Activated CD4-positive, alpha-beta T cell treated with anti-CD3 and anti-CD28 coated beads for 4 hours (primary cell): ENCODE data around the gene MAN1A1.

Experiments
- DNase-seq, 2 donors: peaks; one replicate each; pipeline ENCODE4 v3.0.0-alpha.2; 2020

The MAN1A1 gene

DNA sequence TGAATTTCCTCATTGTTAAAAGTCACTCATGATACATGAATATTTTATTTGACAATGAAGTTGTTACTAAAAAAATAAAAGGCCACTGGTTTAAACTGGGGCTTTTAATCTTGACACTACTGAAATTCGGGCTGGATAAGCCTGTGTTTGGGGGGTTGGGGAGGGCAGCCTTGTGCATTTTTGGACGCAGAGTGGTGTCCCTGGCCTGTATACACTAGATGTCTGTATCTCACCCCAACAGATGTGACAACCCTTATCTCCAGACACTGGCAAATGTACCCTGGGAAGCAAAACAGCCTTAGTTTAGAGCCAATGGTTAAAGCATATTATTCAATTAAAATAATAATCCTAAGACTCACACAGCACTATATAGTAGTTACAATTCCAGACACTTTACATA, 24.8 kb downstream of the MAN1A1 start:
- no peak for DNase-seq

DNA sequence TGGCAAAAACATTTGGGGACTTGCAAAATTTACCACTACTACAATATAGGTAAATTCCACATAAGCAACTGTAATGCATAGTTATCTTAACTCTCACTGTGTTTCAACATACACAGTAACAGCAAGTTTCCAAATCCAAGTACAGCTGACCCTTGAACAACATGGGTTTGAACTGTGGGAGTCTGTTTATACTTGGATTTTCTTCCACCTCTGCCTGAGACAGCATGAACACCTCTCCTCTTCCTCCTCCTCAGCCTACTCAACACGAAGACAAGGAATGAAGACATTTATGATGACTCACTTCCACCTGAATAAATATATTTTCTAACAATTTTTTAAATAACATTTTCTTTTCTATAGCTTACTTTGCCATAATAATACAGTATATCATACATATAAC, 25.6 kb downstream of the MAN1A1 start:
- no peak for DNase-seq

DNA sequence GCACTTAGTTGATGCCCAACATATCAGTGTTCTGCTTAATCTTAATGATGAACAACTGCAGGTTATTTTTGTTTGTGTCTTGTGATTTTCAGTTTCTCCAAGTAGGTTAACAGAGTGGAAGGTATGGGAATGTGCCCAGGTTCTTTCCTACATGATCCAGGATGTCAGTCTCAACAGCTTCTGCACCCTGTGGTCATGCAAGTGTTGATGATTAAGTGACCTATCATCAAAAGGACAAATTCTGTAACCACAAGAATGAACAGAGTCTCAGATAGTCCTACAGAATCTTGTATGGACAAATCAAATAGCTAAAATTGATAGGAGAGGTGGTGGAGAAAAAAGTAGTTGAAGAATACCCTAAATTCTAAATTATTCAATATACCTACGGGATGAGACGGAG, 26.1 kb downstream of the MAN1A1 start:
- no peak for DNase-seq

DNA sequence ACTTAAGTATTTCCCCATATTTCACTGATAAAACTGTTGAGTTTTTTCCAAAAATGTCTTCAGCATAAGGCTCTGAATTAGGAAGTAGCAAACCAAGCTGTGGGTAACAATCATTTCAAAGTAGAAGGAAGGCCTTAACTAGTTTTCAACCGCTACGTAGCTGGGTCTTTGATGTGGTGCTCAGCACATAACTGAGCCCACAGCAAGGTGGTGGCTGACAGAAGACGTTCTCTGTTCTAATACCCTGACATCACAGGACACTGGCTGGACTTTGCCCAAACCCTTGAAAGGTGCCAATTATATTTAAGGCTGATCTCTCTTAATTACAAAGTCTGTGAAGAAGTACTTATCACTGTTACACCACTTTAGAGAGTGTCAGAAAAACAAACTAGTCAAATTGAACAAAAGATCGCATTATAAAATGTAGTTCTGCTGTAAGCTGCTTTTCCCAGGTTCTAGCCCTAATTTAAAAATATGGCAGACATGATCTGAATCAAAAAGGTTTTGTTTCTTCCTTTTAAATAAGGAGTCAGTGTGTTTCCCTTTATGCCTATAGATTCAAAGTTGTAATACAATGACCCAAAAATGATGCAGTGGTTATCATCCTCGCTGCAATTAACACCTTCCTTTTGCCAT, 26.7 kb downstream of the MAN1A1 start:
- DNase-seq: no peak

DNA sequence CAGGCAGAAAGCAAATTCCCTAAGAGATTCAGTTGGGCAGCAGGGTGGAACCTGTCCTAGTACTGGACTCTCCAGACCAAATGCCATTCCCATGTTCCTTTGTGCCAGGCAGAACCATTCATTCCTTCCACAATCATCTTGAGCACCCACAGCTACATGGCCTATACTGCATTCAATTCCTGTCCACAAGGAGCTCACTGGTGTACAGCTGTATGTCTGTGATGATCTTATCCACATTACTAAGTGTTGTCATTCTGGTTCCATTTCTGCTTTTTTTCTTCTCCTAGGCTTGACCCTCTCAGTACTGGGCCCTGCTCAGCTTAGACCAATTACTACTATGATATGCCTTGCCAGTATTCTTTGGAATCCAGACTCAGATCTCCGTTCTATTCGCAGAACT, 27.5 kb downstream of the MAN1A1 start:
- DNase-seq: no peak

DNA sequence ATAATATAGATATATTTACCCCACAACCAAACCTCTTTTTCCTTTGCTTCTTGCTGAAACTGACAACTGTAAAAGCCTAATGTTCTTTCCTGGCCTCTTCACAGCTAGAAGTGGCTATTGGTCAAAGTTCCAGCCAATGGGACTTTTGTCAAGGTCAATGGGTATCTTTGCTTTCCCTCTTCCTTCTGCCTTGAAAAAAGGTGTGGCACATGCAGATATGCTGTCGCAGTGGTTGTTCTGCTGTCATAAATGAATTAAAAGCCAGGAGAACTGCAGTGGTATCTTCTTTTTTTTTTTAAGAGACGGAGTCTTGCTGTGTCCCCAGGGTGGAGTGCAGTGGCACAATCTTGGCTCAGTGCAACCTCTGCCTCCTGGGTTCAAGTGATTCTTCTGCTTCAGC, 29.9 kb downstream of the MAN1A1 start:
- no peak for DNase-seq

DNA sequence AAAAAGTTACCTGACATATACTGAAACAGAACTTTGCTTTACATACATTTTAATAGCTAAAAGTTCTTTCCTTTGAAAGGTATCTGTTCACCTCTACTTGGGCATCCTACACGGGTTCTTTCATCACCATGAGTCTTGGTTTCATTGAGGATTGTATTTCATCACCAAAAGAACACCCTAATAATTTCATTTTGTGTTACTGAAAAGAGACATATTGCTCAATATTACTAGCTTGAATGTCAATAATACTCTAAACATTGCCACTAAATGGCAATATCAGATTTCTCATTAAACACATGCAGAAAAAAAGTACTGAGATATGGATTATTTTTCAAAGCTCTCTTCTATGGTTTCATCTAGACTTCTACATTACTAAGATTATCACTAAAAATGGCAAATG, 30.8 kb downstream of the MAN1A1 start:
- no peak for DNase-seq

DNA sequence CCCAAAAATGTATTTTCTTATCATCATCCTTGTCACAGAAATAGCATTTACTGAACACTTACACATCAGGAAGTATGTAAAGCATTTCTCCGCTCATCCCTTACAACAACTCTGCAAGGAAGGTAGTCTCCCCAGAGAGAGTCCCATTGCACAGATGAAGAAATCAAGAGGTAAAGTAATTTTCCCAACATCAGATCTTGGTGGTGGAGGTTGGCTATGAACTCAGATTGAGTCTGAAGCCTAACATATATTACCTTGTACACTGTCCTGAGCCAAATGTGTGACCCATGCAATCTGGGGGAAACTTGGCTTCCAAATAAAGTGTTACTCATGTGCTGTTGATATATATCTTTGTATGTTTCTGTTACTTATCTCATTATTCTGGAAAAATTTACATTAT, 31.4 kb downstream of the MAN1A1 start:
- no peak for DNase-seq

DNA sequence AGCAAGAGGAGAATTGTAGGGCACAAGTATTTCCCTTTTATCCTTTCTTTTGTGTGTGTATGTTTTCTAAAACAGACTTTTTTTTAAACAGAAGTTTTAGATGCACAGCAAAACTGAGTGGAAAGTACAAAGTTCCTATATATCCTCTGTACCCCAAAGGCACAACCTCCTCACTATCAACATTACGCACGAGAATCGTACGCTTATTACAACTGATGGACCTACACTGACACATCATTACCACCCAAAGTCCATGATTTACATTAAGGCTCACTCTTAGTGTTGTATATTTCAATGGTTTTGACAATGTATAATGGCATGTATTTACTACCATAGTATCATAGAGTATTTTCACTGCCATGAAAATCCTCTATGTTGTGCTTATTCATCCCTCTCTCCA, 32.6 kb downstream of the MAN1A1 start:
- DNase-seq: no peak

DNA sequence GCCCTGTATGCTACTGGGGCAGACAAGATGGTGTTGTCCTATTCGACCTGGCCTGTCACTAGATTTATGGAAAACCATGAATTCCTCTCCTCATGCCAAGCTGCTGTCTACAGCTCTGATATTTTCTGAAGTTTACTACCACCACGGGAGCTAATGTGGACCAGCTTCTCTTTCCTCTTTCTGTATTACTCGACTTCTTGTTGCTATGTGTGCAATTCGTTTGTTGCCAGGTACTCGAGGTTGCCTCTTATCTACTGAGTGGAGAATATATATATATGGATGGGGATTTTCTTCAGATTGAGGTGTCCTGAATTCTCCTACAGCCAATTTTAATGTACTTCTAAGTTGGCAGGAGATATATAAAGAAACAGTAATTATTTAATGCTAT, 34.7 kb downstream of the MAN1A1 start:
- no peak for DNase-seq

DNA sequence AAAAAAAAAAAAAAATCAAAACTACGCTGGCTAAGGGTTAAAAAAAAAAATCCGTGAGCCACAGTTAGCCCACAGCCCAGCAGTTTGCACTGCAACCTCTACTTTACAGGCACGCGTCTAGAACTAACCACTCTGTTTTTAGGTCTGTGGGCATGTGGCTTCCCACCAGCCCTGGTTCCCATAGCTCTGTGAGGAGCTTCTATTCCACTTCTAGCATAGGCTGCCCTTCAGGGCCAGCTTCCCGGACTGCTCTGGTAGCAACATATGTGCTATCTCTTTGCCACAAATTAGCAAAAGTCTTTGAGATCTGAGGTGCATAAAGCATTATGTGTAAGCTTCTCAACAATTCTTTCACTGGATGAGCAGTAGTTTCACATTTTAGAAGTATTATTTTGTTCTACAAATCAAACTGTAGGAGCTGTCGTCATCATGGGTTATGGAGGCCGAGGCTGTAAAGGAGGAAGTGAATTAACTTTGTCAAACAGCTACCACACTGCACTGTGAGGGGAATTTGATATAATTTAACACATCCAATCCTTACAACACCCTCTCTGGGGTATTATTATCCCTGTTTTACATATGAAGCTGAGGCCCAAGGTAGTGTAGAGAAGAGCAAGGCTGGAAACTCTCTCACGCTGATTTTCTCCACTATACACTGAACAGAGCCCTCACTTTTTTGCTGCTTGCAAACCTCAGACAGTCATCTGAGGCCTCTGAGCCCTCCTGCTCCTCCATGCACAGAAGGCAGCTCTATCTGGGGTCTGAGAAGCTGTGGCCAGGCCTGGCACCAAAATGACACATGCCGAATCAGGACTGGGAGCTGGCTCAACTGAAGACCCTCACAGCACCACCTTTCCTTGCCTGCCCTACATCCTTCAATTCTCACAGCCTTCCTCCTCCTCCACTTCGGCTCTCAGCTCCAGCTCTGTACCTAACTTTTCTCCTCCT, 35.4 kb downstream of the MAN1A1 start:
- DNase-seq: no peak

DNA sequence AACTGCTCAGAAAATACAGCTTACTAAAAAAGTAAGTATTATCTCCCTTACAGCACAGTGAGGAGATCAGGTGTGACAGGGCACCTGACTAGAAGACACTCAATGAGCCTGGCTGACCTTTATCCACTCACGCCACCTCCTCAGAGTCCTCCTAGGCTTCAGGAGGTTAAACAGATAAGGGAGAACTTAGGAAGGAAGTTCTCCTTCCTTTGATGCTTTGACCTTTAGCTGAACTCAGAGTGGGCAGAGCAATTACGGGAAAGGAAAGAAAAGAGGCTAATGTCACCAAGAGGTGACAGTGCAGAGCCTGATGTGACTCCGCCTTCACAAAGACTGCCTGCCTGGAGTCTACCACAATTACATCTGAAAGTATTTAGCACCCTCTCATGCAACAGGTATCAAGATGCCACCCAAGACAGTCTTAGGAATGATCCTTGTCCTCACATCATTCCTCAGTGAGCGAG, 36.7 kb downstream of the MAN1A1 start:
- DNase-seq: peak; percentile 16 to 31

DNA sequence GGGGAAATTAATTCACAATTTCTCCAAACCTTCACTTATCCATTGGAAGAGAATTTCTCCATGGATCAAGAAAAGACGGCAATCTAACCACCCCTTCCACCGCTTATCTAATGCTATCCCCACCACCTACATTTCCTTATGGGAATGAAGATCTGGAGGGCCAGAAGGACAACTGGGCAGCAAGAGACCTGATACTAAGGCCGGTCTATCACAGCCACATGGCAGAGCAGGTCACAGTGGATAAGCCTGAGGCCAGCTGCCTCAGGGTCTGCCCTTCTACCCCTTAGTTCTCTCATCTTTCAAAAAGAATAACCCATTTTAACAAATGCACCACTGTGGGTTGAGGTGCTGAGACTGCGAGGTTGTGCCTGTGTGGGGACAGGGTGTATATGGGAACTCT, 37.1 kb downstream of the MAN1A1 start:
- DNase-seq: no peak

DNA sequence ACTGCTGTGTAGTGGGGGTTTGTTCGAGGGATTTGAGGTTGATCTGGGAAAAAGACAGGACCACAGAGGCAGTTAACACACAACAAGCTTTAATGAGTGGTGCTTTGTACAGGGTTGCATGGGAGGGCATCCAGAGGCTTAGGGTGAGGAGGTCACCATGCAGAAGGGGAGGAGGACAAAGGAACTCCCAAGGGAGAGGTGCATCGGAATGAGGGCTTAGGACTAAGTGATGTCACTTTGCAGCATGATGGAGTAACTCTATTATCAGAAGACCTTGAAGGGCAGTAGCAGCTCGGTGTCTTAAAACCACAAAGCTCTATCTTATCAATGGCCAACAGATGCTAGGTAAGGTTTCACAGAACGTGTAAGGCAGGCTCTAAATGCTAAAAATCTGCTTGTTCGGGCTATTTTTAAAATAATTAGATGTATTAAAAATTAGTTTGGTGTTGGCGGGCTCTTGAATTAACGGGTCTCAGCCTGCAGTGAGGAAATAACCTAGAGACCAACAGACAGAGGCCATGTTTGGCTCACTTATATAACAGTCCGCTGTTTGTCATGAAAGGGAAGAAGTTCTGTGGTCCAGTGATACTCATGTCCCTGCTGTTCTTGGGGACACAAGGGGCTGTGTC, 37.9 kb downstream of the MAN1A1 start:
- DNase-seq: no peak

DNA sequence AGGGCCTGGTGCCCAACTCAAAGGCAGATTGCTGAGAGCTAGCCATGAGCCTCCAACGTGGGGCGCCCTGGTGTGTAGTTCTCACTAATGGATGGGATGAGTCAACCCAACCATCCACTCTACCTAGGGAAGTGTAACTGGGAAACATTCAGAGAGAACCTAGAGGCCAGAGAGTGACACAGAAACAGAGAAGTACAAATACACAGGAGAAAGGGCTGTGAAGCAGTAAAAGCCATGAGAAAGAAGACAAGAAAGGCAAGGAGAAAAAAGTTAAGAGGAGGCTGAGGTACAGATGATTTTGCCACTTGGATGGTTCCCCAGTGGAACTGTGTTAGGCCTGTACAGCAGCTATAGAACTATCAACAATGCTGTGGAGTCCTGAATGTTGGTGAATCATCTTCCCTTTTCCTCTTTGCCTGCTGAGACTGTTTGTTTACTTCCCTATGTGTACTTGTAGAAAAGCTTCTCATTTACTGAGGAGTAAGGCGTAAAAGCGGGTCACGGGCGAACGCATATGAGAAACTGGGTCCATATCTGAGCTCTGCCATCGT, 39.0 kb downstream of the MAN1A1 start:
- DNase-seq: no peak

DNA sequence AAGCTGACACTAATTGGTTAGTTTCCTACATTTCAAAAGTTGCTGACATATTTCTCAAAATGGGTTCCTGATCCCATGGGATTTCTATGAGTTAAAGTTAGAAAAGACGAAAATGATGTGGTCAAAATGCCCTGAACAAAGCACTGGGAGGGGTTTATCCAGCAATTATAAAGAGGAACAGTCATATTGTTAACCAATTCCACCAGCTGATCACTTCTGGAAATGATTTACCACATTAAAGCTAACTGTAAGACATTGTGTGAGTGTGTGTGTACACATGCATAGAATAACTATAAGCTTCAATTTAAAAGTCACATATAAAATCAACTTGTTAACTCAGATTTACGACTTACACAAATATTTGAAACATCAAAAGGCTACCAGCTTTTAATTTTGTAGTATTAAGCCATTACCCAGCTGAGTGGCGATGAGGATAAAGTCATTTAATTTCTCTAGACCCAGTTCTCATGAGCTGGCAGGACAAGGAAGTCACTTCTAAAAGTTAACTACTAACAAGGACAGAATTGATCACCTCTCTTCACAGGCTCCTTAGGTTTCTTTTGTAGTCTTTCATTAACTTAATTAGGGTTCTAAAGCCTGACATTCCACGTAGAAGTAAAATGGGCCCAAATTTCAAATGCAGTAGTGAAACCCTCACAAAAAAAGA, 40.4 kb downstream of the MAN1A1 start:
- DNase-seq: no peak

DNA sequence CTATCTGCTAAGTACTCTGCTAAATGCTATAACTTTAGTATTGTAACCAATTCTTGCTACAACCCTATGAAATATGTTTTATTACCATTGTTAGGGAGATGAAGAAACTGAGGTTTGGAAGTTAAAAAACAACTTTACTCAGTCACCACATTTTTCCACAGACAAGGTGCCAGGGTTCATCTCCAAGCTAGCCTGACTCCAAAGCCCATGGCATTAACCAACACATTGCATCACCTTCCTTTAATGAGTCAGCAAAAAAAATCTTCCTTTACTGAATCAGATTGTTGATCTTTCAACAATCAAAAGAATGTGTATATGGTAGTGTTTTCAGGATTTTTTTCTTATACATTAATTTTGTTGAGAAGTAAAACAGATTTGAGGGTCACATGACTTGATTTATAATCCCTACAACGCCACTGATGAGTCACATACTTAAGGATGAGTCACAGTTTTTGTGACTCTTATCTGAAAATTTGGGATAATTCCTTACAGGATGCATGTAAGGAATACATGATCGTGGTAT, 41.5 kb downstream of the MAN1A1 start:
- DNase-seq: no peak

DNA sequence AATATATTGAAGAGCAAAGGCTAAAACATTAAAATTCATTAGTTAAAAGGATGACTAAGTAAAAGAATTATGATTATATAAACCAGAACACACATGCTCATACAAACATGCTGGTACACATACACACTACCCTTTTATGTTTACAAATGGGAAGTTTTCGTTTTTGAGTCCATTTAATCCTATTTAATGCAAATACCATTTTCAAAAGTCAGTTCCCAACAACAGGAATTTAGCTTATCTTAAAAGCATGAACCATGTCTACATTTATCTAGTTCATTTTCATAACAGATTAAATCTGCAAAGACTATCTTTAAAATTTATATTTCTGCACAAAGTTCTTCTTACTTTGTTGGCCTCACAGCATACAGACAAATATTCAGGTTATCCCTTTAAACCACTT, 42.5 kb downstream of the MAN1A1 start:
- DNase-seq: no peak

DNA sequence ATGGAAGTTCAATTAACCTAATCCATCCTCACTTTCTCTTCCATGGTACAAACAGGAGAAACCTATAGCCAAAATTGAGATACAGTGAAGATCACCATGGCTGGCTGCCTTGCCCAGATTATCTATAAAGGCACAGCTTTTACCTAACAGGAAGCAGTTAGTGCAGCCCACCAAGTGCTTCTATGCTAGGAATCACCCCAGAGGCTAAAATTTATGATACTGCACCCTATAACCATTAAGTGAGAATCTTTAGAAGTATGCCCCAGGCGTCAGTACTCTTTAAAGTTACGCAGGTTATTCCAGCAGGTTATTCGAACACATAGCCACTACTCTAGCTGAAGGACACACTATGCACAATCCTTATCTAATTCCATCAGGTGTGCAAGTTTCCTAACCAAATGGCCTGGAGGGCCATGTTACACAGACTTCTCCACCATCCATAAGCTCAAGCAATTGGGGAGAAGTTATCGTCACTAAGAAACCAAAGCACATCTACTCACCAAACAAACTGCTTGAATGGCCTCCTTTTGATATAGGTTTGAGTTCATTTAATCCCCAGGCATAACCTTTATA, 43.1 kb downstream of the MAN1A1 start:
- DNase-seq: no peak

DNA sequence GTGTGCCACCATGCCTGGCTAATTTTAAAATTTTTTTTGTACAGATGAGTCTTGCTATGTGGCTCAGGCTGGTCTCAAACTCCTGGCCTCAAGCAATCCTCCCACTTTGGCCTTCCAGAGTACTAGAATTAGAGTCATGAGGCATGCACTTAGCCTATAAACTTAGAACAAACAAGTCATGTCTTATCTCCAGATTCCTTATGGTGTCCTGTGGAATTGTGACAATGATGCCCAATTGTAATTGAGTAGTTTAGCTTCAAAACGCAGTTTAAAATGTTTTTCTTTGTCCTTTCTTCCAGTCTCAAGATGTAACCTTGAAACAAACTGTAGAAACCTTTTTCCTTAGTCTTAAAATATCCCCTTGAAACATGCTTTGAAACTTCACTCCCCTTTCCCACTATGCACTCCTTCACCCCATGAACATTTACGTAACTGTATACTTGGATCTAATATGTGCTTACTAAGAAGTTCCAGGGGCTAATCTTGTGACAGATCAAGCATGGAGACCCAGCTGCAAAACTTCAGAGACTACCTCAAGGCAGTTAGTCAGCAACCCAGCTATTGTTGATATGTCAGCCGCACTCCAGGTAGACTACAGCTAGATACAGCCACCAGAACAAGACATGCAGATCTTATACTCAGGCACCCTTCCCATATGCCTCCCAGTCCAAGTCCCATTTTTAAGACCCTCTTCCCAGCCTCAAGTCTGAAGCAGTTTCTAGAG, 46.2 kb downstream of the MAN1A1 start:
- no peak for DNase-seq

DNA sequence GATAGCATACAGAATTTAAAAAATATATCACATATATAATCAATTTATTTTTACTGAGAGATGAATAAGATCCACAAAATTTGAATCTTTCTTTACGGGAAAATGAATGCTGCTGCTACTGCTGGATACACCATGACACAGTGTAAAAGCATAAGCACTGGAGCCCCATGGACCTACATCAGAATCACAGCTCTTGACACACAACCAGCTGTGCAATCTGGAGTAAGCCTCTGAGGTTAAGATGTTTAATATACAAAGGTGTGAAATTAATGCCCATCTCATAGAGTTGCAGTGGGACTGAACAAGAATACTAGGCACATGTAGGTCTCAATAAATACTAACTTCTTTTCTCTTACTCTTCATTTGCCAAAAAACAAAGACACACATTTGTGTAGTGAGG, 48.1 kb downstream of the MAN1A1 start:
- DNase-seq: no peak

DNA sequence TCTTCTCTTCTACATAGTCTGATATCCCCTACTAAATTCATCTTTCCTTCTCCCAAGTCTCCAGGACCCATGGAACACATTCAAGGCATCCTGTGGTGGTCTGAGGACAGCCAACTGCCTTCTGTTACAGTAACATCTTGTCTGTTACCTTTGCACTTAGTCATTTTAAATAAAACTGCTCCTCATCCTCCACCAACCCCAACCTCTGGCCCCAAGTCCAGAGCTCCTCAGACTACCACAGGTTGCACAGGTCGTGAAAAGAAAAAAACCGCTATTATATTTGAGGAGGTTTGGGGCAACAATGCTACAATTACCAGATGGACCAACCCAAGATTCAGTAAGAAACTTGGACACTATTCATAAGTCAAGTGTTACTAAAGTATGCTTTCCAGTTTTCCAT, 49.9 kb downstream of the MAN1A1 start:
- DNase-seq: no peak
